Measurements from ENCODE around the gene LYPD5.

LYPD5 gene

GRCh38 chr19:43752287-43752875, 49.9 kb downstream of the LYPD5 start:
- H3K4me1 ChIP-seq = peaks cover 0 to 32% (median 16%) of the 10 kb centered on the region in 4 donors
- intact Hi-C loops (cut with DNase I; ENCODE audit: low total_unique reads) = no loop called here
- DNase-seq = no peak
- H3K27ac ChIP-seq = peak overlapping the region; percentile 85 to 91
- no peak overlapping the region for H3K4me3 ChIP-seq
- H3K36me3 ChIP-seq = peaks cover 5 to 46% (median 32%) of the 10 kb centered on the region in 3 donors
- no peaks in the 10 kb centered on the region for H3K9me3 ChIP-seq
- H3K27me3 ChIP-seq = no peaks in the 10 kb centered on the region
- no peak for TF ChIP-seq CTCF (IDR thresholded peaks at IDR 0.05)

GRCh38 chr19:43751466-43752220, 50.6 kb downstream of the LYPD5 start:
- H3K4me1 ChIP-seq = peaks cover 0 to 32% (median 16%) of the 10 kb centered on the region in 4 donors
- H3K36me3 ChIP-seq = peaks cover 12 to 53% (median 40%) of the 10 kb centered on the region in 3 donors
- intact Hi-C loops (cut with DNase I; ENCODE audit: low total_unique reads) = no loop called here
- no peak for DNase-seq
- no peak overlapping the region for H3K27ac ChIP-seq
- H3K4me3 ChIP-seq = no peak overlapping the region
- no peaks in the 10 kb centered on the region for H3K9me3 ChIP-seq
- H3K27me3 ChIP-seq = no peaks in the 10 kb centered on the region
- TF ChIP-seq CTCF (IDR thresholded peaks at IDR 0.05) = no peak

GRCh38 chr19:43749898-43750297, 52.3 kb downstream of the LYPD5 start:
- Histone ChIP-seq H3K27ac (no peak overlapping the region), H3K4me3 (no peak overlapping the region), H3K27me3 (no peaks in the 10 kb centered on the region), H3K9me3 (no peaks in the 10 kb centered on the region), H3K4me1 (peaks cover 0 to 26% (median 16%) of the 10 kb centered on the region in 4 donors), H3K36me3 (peaks cover 24 to 66% (median 52%) of the 10 kb centered on the region in 3 donors)
- intact Hi-C loops (cut with DNase I; ENCODE audit: low total_unique reads) = no loop called here
- TF ChIP-seq CTCF (IDR thresholded peaks at IDR 0.05) = no peak
- no peak for DNase-seq

- no peak for DNase-seq
- H3K27me3 ChIP-seq = no peaks in the 10 kb centered on the region
- no peak for TF ChIP-seq CTCF (IDR thresholded peaks at IDR 0.05)
- no peak overlapping the region for H3K4me3 ChIP-seq
- peaks cover 31 to 74% (median 57%) of the 10 kb centered on the region in 3 donors for H3K36me3 ChIP-seq
- intact Hi-C loops (cut with DNase I; ENCODE audit: low total_unique reads) = no loop called here
- no peaks in the 10 kb centered on the region for H3K9me3 ChIP-seq
- H3K4me1 ChIP-seq = peaks cover 0 to 25% (median 16%) of the 10 kb centered on the region in 4 donors
- no peak overlapping the region for H3K27ac ChIP-seq
These were observed 53.1 kb downstream of the LYPD5 start for GRCh38 chr19:43749152-43749551.

GRCh38 chr19:43748685-43749084, 53.6 kb downstream of the LYPD5 start:
- H3K36me3 ChIP-seq = peaks cover 31 to 79% (median 62%) of the 10 kb centered on the region in 3 donors
- DNase-seq = no peak
- H3K9me3 ChIP-seq = no peaks in the 10 kb centered on the region
- intact Hi-C loops (cut with DNase I; ENCODE audit: low total_unique reads) = no loop called here
- H3K4me1 ChIP-seq = peaks cover 0 to 21% (median 14%) of the 10 kb centered on the region in 4 donors
- no peak for TF ChIP-seq CTCF (IDR thresholded peaks at IDR 0.05)
- no peaks in the 10 kb centered on the region for H3K27me3 ChIP-seq
- H3K4me3 ChIP-seq = no peak overlapping the region
- H3K27ac ChIP-seq = no peak overlapping the region

All from tibial artery (tissue), 4 donors.